Measurements from ENCODE around the gene IGLL1.
"Not testable (repeated sequence)": the region's sequence is repeated elsewhere in the genome, so short reads cannot be mapped to it uniquely, and the experiment has no call there.

The IGLL1 gene

GRCh38 chr22:23537416-23537815 is 42.7 kb downstream of the IGLL1 start:
- Histone ChIP-seq H4K20me1 (no peaks in the 10 kb centered on the region), H3K4me3 (peak overlapping the region in 2 of 10 experiments; percentile 5 to 36; a peak in 1 of 20 replicates), H3K36me3 (no peaks in the 10 kb centered on the region), H3K27ac (peak overlapping the region in 7 of 11 experiments; percentile 27 to 58 (median 43); a peak in 10 of 22 replicates), H3K4me1 (peaks cover 34 to 78% (median 70%) of the 10 kb centered on the region in 10 experiments), H3K27me3 (peaks cover 0 to 20% (median 0%) of the 10 kb centered on the region in 11 experiments; a peak in 4 of 22 replicates), H3K9me3 (replicated peaks in 1 of 11) (no peaks in the 10 kb centered on the region), H3K4me2 (peak overlapping the region; percentile 57 to 93 (median 88); a peak in 21 of 22 replicates), H3K9ac (peak overlapping the region in 7 of 11 experiments; percentile 0 to 65 (median 36); a peak in 10 of 22 replicates)
- no peak for TF ChIP-seq Cebpa-rat (IDR thresholded peaks at IDR 0.05)

GRCh38 chr22:23536821-23537345 is 43.2 kb downstream of the IGLL1 start:
- Histone ChIP-seq H3K27ac (peak overlapping the region in 6 of 11 experiments; percentile 34 to 58 (median 43); a peak in 8 of 22 replicates), H3K9ac (peak overlapping the region in 7 of 11 experiments; percentile 0 to 65 (median 36); a peak in 9 of 22 replicates), H3K4me1 (peaks cover 34 to 80% (median 72%) of the 10 kb centered on the region in 10 experiments), H4K20me1 (no peaks in the 10 kb centered on the region), H3K9me3 (replicated peaks in 1 of 11) (no peaks in the 10 kb centered on the region), H3K4me2 (peak overlapping the region; percentile 27 to 93 (median 88); a peak in 20 of 22 replicates), H3K36me3 (no peaks in the 10 kb centered on the region), H3K4me3 (peak overlapping the region in 2 of 10 experiments; percentile 5 to 36; a peak in 1 of 20 replicates), H3K27me3 (peaks cover 0 to 20% (median 0%) of the 10 kb centered on the region in 11 experiments; a peak in 4 of 22 replicates)
- no peak for TF ChIP-seq Cebpa-rat (IDR thresholded peaks at IDR 0.05)

- Histone ChIP-seq H3K9ac (peak overlapping the region in 4 of 11 experiments; percentile 18 to 47 (median 36); a peak in 4 of 22 replicates), H3K4me1 (peaks cover 34 to 75% (median 72%) of the 10 kb centered on the region in 10 experiments), H3K4me2 (peak overlapping the region; percentile 24 to 93 (median 88); a peak in 18 of 22 replicates), H3K27ac (peak overlapping the region in 6 of 11 experiments; percentile 9 to 47 (median 38); a peak in 8 of 22 replicates), H3K27me3 (peaks cover 0 to 20% (median 0%) of the 10 kb centered on the region in 11 experiments; a peak in 4 of 22 replicates)
- H3K36me3 ChIP-seq; H4K20me1 ChIP-seq; H3K4me3 ChIP-seq; H3K9me3 ChIP-seq (replicated peaks in 1 of 11): not testable (repeated sequence)
These were observed 44.1 kb downstream of the IGLL1 start for GRCh38 chr22:23535790-23536661.

- TF ChIP-seq Cebpa-rat (IDR thresholded peaks at IDR 0.05), result no peak
- H4K20me1 ChIP-seq, result no peaks in the 10 kb centered on the region
- H3K36me3 ChIP-seq, result no peaks in the 10 kb centered on the region
- peak overlapping the region in 4 of 11 experiments; percentile 18 to 47 (median 36); a peak in 5 of 22 replicates for H3K9ac ChIP-seq
- peaks cover 0 to 20% (median 0%) of the 10 kb centered on the region in 11 experiments; a peak in 4 of 22 replicates for H3K27me3 ChIP-seq
- H3K27ac ChIP-seq, result peak overlapping the region in 6 of 11 experiments; percentile 9 to 47 (median 37); a peak in 10 of 22 replicates
- peak overlapping the region in 9 of 11 experiments; percentile 63 to 93 (median 89); a peak in 18 of 22 replicates for H3K4me2 ChIP-seq
- peaks cover 34 to 77% (median 72%) of the 10 kb centered on the region in 10 experiments for H3K4me1 ChIP-seq
- H3K9me3 ChIP-seq (replicated peaks in 1 of 11), result no peaks in the 10 kb centered on the region
- no peak overlapping the region for H3K4me3 ChIP-seq
These were observed 45.0 kb downstream of the IGLL1 start for GRCh38 chr22:23534851-23535717.

GRCh38 chr22:23534201-23534850 is 45.8 kb downstream of the IGLL1 start:
- Histone ChIP-seq H3K9ac (peak overlapping the region in 3 of 11 experiments; percentile 40 to 47 (median 46); a peak in 1 of 22 replicates), H3K9me3 (replicated peaks in 1 of 11) (no peaks in the 10 kb centered on the region), H3K4me1 (peaks cover 32 to 82% (median 71%) of the 10 kb centered on the region in 10 experiments), H4K20me1 (no peaks in the 10 kb centered on the region), H3K27me3 (peaks cover 0 to 20% (median 0%) of the 10 kb centered on the region in 11 experiments; a peak in 4 of 22 replicates), H3K27ac (peak overlapping the region in 4 of 11 experiments; percentile 20 to 47 (median 30); a peak in 5 of 22 replicates), H3K4me2 (peak overlapping the region in 9 of 11 experiments; percentile 63 to 93 (median 89); a peak in 16 of 22 replicates), H3K4me3 (no peak overlapping the region), H3K36me3 (no peaks in the 10 kb centered on the region)
- no peak for TF ChIP-seq Cebpa-rat (IDR thresholded peaks at IDR 0.05)

- no peak for TF ChIP-seq Cebpa-rat (IDR thresholded peaks at IDR 0.05)
- H3K27me3 ChIP-seq, result peaks cover 0 to 15% (median 0%) of the 10 kb centered on the region in 11 experiments; a peak in 4 of 22 replicates
These were observed 46.3 kb downstream of the IGLL1 start for GRCh38 chr22:23533771-23534191.

GRCh38 chr22:23533328-23533762 is 46.7 kb downstream of the IGLL1 start:
- H3K27me3 ChIP-seq, result peaks cover 0 to 12% (median 0%) of the 10 kb centered on the region in 11 experiments; a peak in 4 of 22 replicates
- H3K9me3 ChIP-seq (replicated peaks in 1 of 11), result no peaks in the 10 kb centered on the region
- no peaks in the 10 kb centered on the region for H3K36me3 ChIP-seq
- peak overlapping the region in 1 of 11 experiments; percentile 1; a peak in 1 of 22 replicates for H3K27ac ChIP-seq
- H3K9ac ChIP-seq, result peak overlapping the region in 3 of 11 experiments; percentile 2 to 33 (median 9); a peak in 1 of 22 replicates
- peak overlapping the region; percentile 15 to 90 (median 67); a peak in 19 of 22 replicates for H3K4me2 ChIP-seq
- no peaks in the 10 kb centered on the region for H4K20me1 ChIP-seq
- TF ChIP-seq Cebpa-rat (IDR thresholded peaks at IDR 0.05), result no peak
- peaks cover 28 to 82% (median 69%) of the 10 kb centered on the region in 10 experiments for H3K4me1 ChIP-seq
- no peak overlapping the region for H3K4me3 ChIP-seq

More at GRCh38 chr22:23533771-23534191, 46.3 kb downstream of the IGLL1 start:
- Histone ChIP-seq H4K20me1 (no peaks in the 10 kb centered on the region), H3K36me3 (no peaks in the 10 kb centered on the region), H3K4me2 (peak overlapping the region; percentile 15 to 90 (median 67); a peak in 19 of 22 replicates), H3K9ac (no peak overlapping the region; a peak in 1 of 22 replicates), H3K4me1 (peaks cover 28 to 82% (median 70%) of the 10 kb centered on the region in 10 experiments), H3K4me3 (no peak overlapping the region), H3K27ac (no peak overlapping the region; a peak in 1 of 22 replicates), H3K9me3 (replicated peaks in 1 of 11) (no peaks in the 10 kb centered on the region)
